ENCODE data around the gene SPCS2. TPM values are rescaled to one million over a fixed set of nuclear protein-coding genes. Genes with fewer than 3 reads are reported as not detected.

SPCS2 gene
- total and polyA plus RNA-seq, 2 experiments from 2014 or later, result 51.1 to 370 TPM

DNA sequence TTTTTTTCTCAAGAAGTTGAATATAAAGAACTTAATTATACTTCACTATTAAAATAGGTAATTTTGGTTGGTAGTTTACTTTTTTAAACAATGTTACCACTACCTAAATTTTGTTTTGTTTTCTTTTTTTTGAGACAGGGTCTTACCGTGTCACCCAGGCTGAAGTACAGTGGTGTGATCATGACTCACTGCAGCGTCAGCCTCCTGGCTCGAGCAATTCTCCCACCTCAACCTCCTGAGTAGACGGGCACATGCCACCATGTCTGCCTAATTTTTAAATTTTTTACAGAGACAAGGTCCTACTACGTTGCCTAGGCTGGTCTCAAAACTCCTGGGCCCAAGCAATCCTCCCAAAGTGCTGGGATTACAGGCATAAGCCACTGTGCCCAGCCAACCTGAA lies 17.6 kb downstream of the SPCS2 start:
- TF ChIP-seq EZH2 (IDR thresholded peaks at IDR 0.05; ENCODE audit: insufficient read depth, poor library complexity, severe bottlenecking), result no peak
- TF ChIP-seq EZH2phosphoT487 (IDR thresholded peaks at IDR 0.05; ENCODE audit: insufficient read depth, low read depth), result no peak
- Histone ChIP-seq H3K36me3 (ENCODE audit: low read depth) (peaks cover 32% of the 10 kb centered on the region), H3F3A (ENCODE audit: insufficient read depth) (no peaks in the 10 kb centered on the region), H3K9me2 (ENCODE audit: insufficient read depth) (no peaks in the 10 kb centered on the region), H3K9ac (no peak overlapping the region), H3K79me2 (ENCODE audit: insufficient read depth) (peaks cover 97% of the 10 kb centered on the region), H3K27ac (no peak overlapping the region), H3K4me1 (ENCODE audit: insufficient read depth) (no peaks in the 10 kb centered on the region), H3K27me3 (replicated peaks; ENCODE audit: insufficient read depth) (no peaks in the 10 kb centered on the region), H3K4me3 (no peak overlapping the region), H3K9me3 (ENCODE audit: low read depth) (no peaks in the 10 kb centered on the region), H2AFZ (no peak overlapping the region), H4K20me1 (ENCODE audit: insufficient read depth) (peaks cover 8% of the 10 kb centered on the region; the same call in 1 of the 2 replicates), H3K4me2 (ENCODE audit: unreplicated experiment) (no peak overlapping the region)
- in situ Hi-C loops (cut with MboI), result no loop called here
- DNase-seq, result peak; percentile 7
- WGBS, 2 experiments (ENCODE audit: low coverage in 1 of 2, low lambda C conversion rate in 2 of 2, missing lambda C conversion rate in 2 of 2), result 76 to 82% methylated on average over 5 of the region's 5 CpGs

DNA sequence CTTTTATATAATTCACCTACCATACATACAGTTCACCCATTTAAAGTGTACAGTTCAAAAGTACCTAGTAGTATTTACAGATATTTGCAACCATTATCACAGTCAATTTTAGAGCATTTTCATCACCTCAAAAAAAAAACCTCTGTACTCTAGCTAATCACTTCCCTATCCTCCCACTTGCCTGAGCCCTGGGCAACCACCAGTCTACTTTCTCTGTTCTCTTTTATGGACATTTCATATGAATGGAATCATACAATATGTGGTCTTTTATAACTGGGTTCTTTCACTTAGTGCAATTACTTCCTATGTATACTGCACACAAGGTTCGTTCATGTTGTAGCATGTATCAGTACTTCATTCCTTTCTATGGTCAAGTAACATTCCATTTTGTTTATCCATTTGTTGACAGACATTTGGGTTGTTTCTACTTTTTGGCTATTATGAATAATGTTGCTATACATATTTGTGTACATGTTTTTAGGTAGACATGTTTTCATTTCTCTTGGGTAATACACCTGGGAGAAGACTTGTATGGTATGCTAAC lies 21.9 kb downstream of the SPCS2 start:
- no peaks in the 10 kb centered on the region for H3F3A ChIP-seq (ENCODE audit: insufficient read depth)
- H3K9ac ChIP-seq, result no peak overlapping the region
- no peak overlapping the region for H3K4me2 ChIP-seq (ENCODE audit: unreplicated experiment)
- H3K4me1 ChIP-seq (ENCODE audit: insufficient read depth), result no peaks in the 10 kb centered on the region
- peaks cover 27% of the 10 kb centered on the region for H3K36me3 ChIP-seq (ENCODE audit: low read depth)
- H2AFZ ChIP-seq, result no peak overlapping the region
- 100% methylated on average over 1 of the region's 1 CpG for WGBS, 2 experiments (ENCODE audit: low coverage in 1 of 2, low lambda C conversion rate in 2 of 2, missing lambda C conversion rate in 2 of 2)
- H3K27ac ChIP-seq, result no peak overlapping the region
- peaks cover 81% of the 10 kb centered on the region for H3K79me2 ChIP-seq (ENCODE audit: insufficient read depth)
- H3K9me3 ChIP-seq (ENCODE audit: low read depth), result no peaks in the 10 kb centered on the region
- no peak for DNase-seq
- H3K9me2 ChIP-seq (ENCODE audit: insufficient read depth), result no peaks in the 10 kb centered on the region
- in situ Hi-C loops (cut with MboI), result no loop called here
- TF ChIP-seq EZH2phosphoT487 (IDR thresholded peaks at IDR 0.05; ENCODE audit: insufficient read depth, low read depth) (no peak), EZH2 (IDR thresholded peaks at IDR 0.05; ENCODE audit: insufficient read depth, poor library complexity, severe bottlenecking) (no peak)
- no peaks in the 10 kb centered on the region for H3K27me3 ChIP-seq (replicated peaks; ENCODE audit: insufficient read depth)
- no peaks in the 10 kb centered on the region for H4K20me1 ChIP-seq (ENCODE audit: insufficient read depth)
- no peak overlapping the region for H3K4me3 ChIP-seq

DNA sequence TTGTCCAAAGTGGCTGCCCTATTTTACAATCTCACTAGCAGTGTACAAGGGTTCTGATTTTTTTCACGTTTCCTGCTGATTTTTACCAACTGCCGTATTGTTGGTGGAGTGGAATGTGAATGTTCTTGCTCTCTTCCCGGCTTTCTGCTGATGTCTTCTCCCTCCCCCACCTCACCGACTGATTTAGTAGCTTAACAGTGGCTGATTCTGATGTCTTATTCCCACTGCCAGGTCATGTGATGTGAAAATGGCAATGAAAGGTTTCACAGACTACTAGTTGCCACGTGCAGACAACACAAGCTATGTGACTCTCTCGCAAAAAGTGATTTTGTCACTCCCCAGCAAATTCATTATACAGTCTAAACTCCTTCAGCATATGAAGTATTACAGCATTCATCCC lies 22.4 kb downstream of the SPCS2 start:
- Histone ChIP-seq H3K9me2 (ENCODE audit: insufficient read depth) (no peaks in the 10 kb centered on the region), H3K4me3 (no peak overlapping the region), H3K27me3 (replicated peaks; ENCODE audit: insufficient read depth) (no peaks in the 10 kb centered on the region), H3K27ac (no peak overlapping the region), H3K36me3 (ENCODE audit: low read depth) (peaks cover 27% of the 10 kb centered on the region), H3K4me1 (ENCODE audit: insufficient read depth) (no peaks in the 10 kb centered on the region), H3F3A (ENCODE audit: insufficient read depth) (no peaks in the 10 kb centered on the region), H3K9ac (no peak overlapping the region), H3K79me2 (ENCODE audit: insufficient read depth) (peaks cover 77% of the 10 kb centered on the region), H2AFZ (no peak overlapping the region), H3K9me3 (ENCODE audit: low read depth) (no peaks in the 10 kb centered on the region), H4K20me1 (ENCODE audit: insufficient read depth) (no peaks in the 10 kb centered on the region), H3K4me2 (ENCODE audit: unreplicated experiment) (no peak overlapping the region)
- DNase-seq, result no peak
- WGBS, 2 experiments (ENCODE audit: low coverage in 1 of 2, low lambda C conversion rate in 2 of 2, missing lambda C conversion rate in 2 of 2), result 65 to 66% methylated on average over 6 of the region's 6 CpGs
- in situ Hi-C loops (cut with MboI), result no loop called here
- no peak for TF ChIP-seq EZH2phosphoT487 (IDR thresholded peaks at IDR 0.05; ENCODE audit: insufficient read depth, low read depth)
- no peak for TF ChIP-seq EZH2 (IDR thresholded peaks at IDR 0.05; ENCODE audit: insufficient read depth, poor library complexity, severe bottlenecking)

DNA sequence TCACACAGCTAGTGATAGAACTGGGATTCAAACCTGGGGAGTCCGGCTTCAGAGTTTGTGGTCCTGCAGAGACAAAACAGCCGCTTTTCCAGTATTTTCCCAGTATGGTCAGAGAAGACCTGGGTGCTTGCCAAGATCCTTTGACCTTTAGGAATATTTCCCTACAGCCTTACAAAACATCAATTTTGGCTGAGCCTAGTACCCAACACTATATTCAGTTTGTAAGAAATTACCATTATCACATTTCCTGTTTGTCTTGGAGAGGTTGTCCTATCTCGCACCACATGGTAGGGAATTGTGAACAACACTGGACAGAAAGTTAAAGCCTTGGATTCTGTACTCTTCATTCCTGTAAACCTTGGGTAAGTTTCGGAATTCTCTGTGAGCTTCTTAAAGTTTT lies 29.0 kb downstream of the SPCS2 start:
- no peak overlapping the region for H2AFZ ChIP-seq
- no peaks in the 10 kb centered on the region for H3K4me1 ChIP-seq (ENCODE audit: insufficient read depth)
- no peaks in the 10 kb centered on the region for H3K9me2 ChIP-seq (ENCODE audit: insufficient read depth)
- peaks cover 19% of the 10 kb centered on the region; the same call in 1 of the 2 replicates for H3K79me2 ChIP-seq (ENCODE audit: insufficient read depth)
- H3K27ac ChIP-seq, result no peak overlapping the region
- H4K20me1 ChIP-seq (ENCODE audit: insufficient read depth), result no peaks in the 10 kb centered on the region
- H3K9ac ChIP-seq, result no peak overlapping the region
- 94 to 100% methylated on average over 4 of the region's 4 CpGs for WGBS, 2 experiments (ENCODE audit: low coverage in 1 of 2, low lambda C conversion rate in 2 of 2, missing lambda C conversion rate in 2 of 2)
- no peaks in the 10 kb centered on the region for H3K27me3 ChIP-seq (replicated peaks; ENCODE audit: insufficient read depth)
- H3K4me3 ChIP-seq, result no peak overlapping the region
- DNase-seq, result no peak
- H3F3A ChIP-seq (ENCODE audit: insufficient read depth), result no peaks in the 10 kb centered on the region
- H3K9me3 ChIP-seq (ENCODE audit: low read depth), result no peaks in the 10 kb centered on the region
- H3K36me3 ChIP-seq (ENCODE audit: low read depth), result peaks cover 24% of the 10 kb centered on the region
- H3K4me2 ChIP-seq (ENCODE audit: unreplicated experiment), result no peak overlapping the region
- no peak for TF ChIP-seq EZH2 (IDR thresholded peaks at IDR 0.05; ENCODE audit: insufficient read depth, poor library complexity, severe bottlenecking)
- no peak for TF ChIP-seq EZH2phosphoT487 (IDR thresholded peaks at IDR 0.05; ENCODE audit: insufficient read depth, low read depth)
- in situ Hi-C loops (cut with MboI), result no loop called here
